Suprapubic skin (tissue), 4 donors: ENCODE results near the gene CABLES2. TPM values are rescaled to one million over a fixed set of nuclear protein-coding genes. Genes with fewer than 3 reads are reported as not detected.

Experiments used
- DNase-seq, 2 donors: peaks; one replicate each; pipeline ENCODE4 v3.0.0-alpha.2; 2019; ENCODE audit warnings: low spot score in 2 of 2
- H3K27ac ChIP-seq: fragments of 200-600 bp; sonication (generic); one replicate; pipeline ENCODE4 v1.5.1; 2019
- H3K27me3 ChIP-seq: fragments of 200-600 bp; sonication (generic); one replicate; pipeline ENCODE4 v1.5.1; 2019
- H3K36me3 ChIP-seq: fragments of 200-600 bp; sonication (generic); one replicate; pipeline ENCODE4 v1.5.1; 2019
- H3K4me1 ChIP-seq: fragments of 200-600 bp; sonication (generic); one replicate; pipeline ENCODE4 v1.5.1; 2019
- H3K4me3 ChIP-seq: fragments of 200-600 bp; sonication (generic); one replicate; pipeline ENCODE4 v1.5.1; 2019; ENCODE audit warnings: mild to moderate bottlenecking
- H3K9me3 ChIP-seq: fragments of 200-600 bp; sonication (generic); one replicate; pipeline ENCODE4 v1.5.1; 2019
- CTCF ChIP-seq, 2 donors: fragments of 200-600 bp in 1 of 2; fragments of 450-650 bp in 1 of 2; sonication (generic) in 1 of 2; IDR thresholded peaks; one replicate each; pipeline ENCODE4 v1.5.1; 2016 to 2019; ENCODE audit warnings: antibody characterized with exemption in 2 of 2, mild to moderate bottlenecking in 1 of 2, moderate library complexity in 1 of 2
- EP300 ChIP-seq: sonication (generic); formaldehyde crosslinking; IDR thresholded peaks from one replicate; pipeline ENCODE4 v1.6.1; 2017; ENCODE audit warnings: antibody characterized with exemption
- POLR2A ChIP-seq, 2 donors: fragments of 450-650 bp; IDR thresholded peaks; one replicate each; pipeline ENCODE4 v1.6.1; 2017; ENCODE audit warnings: antibody characterized with exemption in 2 of 2, mild to moderate bottlenecking in 2 of 2, moderate library complexity in 2 of 2
- POLR2AphosphoS5 ChIP-seq, 3 donors: sonication (generic); formaldehyde crosslinking; IDR thresholded peaks; one replicate each; pipeline ENCODE4 v1.6.1; 2017; ENCODE audit warnings: antibody characterized with exemption in 3 of 3
- WGBS: methylation state at CpG from one replicate; pipeline ENCODE4 v1.1.5; 2018; 5-methylcytosine and 5-hydroxymethylcytosine counted together
- total RNA-seq, 4 donors: library from RNA; depleted of rRNA; stranded (reverse); fragments of >200 nt; gene quantifications; one replicate each; pipeline ENCODE4 v1.1.0, GENCODE V29; 2016

The CABLES2 gene
- total RNA-seq, 4 donors from 2014 or later: 3.8 to 7.2 (median 4.5) TPM

- 0% methylated on average over 13 of the region's 72 CpGs for WGBS
- Histone ChIP-seq H3K36me3 (no peaks in the 10 kb centered on the region), H3K4me1 (peaks cover 94% of the 10 kb centered on the region)
Measured at GRCh38 chr20:62366370-62367135, 40.5 kb downstream of the CABLES2 start.

DNA sequence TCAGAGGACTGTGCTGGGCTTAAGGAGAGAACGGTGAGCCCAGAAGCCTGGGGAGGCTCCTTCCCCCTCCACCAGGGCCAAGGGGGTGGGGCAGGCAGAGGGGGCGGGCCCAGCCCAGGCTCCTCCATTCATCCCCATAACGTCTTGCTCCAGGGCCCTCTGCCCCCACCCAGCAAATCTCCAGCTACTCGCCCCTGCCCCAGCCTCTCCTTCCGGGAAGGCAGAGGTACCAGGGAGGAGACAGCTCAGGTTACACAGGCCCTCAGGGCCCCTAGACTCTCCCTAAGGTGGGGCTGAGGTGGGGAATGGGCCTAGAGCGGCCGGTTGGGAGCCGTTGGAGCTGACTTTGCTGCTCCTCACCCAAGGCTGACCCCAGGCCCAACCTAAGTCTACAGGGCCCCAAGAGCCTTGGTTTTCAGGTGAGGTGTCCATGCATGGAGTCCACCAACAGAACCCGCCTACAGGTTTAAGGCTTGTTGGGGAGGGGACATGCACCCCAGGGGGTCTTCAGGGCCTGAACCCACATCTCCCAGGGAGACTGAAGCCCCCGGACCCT, 41.2 kb downstream of the CABLES2 start:
- DNase-seq: no peak
- H3K36me3 ChIP-seq: no peaks in the 10 kb centered on the region
- peak overlapping the region; percentile 83 for H3K4me3 ChIP-seq
- TF ChIP-seq POLR2A (IDR thresholded peaks at IDR 0.05): no peak
- TF ChIP-seq EP300: no peak
- no peak for TF ChIP-seq CTCF (IDR thresholded peaks at IDR 0.05)
- TF ChIP-seq POLR2AphosphoS5 (IDR thresholded peaks at IDR 0.05): no peak
- no peaks in the 10 kb centered on the region for H3K9me3 ChIP-seq
- H3K27me3 ChIP-seq: peaks cover 8% of the 10 kb centered on the region
- peaks cover 97% of the 10 kb centered on the region for H3K4me1 ChIP-seq
- 22% methylated on average over 6 of the region's 10 CpGs for WGBS
- H3K27ac ChIP-seq: peak overlapping the region; percentile 94

More at GRCh38 chr20:62366370-62367135, 40.5 kb downstream of the CABLES2 start:
- peaks cover 13% of the 10 kb centered on the region for H3K27me3 ChIP-seq
- peak overlapping the region; percentile 94 for H3K27ac ChIP-seq
- peak overlapping the region; percentile 83 for H3K4me3 ChIP-seq
- no peaks in the 10 kb centered on the region for H3K9me3 ChIP-seq
- no peak for TF ChIP-seq POLR2AphosphoS5 (IDR thresholded peaks at IDR 0.05)
- TF ChIP-seq POLR2A (IDR thresholded peaks at IDR 0.05): no peak
- TF ChIP-seq EP300: no peak
- no peak for TF ChIP-seq CTCF (IDR thresholded peaks at IDR 0.05)
- DNase-seq: no peak

GRCh38 chr20:62364911-62365736, 42.0 kb downstream of the CABLES2 start:
- TF ChIP-seq POLR2A (IDR thresholded peaks at IDR 0.05): no peak
- TF ChIP-seq CTCF (IDR thresholded peaks at IDR 0.05): no peak
- no peak for TF ChIP-seq EP300
- no peak for TF ChIP-seq POLR2AphosphoS5 (IDR thresholded peaks at IDR 0.05)
- WGBS: 14% methylated on average over 12 of the region's 27 CpGs
- H3K36me3 ChIP-seq: no peaks in the 10 kb centered on the region
- H3K27ac ChIP-seq: peak overlapping the region; percentile 94
- peak overlapping the region; percentile 83 for H3K4me3 ChIP-seq
- no peaks in the 10 kb centered on the region for H3K9me3 ChIP-seq
- H3K4me1 ChIP-seq: peaks cover 94% of the 10 kb centered on the region
- DNase-seq: no peak
- H3K27me3 ChIP-seq: peaks cover 8% of the 10 kb centered on the region

DNA sequence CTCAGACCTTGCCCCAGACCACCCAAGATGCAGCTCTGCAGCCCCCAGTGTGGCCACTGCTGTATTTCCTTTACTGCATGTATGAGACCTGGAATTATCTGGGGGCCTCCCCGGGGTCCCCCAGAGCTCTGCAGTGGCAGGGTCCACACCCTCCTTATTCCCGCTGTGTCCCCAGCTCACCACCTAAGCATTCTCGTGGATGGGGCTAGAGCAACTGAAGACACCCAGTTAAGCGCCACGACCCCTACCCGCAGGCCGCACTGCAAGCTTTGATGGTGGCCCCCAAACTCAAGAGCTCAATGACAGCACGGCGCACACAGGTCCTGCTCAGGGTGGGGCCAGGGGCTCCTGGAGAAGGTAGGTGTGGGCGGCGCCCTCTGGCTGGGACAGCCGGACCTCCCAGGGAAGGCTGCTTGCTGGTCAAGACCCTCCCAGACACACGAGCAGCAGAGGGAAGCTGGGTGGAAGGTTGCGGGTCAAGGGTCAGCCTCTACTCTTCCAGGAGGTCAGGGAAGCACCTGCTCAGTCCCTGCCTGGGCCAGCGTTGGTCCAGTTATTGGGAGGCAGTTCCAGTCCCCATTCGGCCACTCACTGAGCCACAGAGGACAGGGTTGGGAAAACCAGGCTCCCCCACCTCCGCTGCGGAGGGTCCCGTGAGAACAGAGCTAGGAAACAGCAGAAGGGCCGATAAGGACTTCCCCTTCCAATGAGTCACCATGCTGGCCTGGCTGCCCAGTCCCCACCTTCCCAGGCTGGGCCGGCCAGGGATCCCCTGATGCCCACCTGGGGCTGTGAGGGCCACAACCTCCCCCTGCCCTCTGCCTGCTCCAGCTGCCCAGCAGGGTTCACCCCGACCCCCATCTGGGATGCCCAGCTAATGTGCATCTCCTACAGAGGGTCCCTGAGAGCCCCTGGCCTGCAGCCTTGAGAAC, 42.9 kb downstream of the CABLES2 start:
- DNase-seq: peak in 1 of 2 donors; percentile 63
- peak overlapping the region; percentile 83 for H3K4me3 ChIP-seq
- peak overlapping the region; percentile 94 for H3K27ac ChIP-seq

More for the DNA sequence above, 42.9 kb downstream of the CABLES2 start:
- H3K4me1 ChIP-seq: peaks cover 94% of the 10 kb centered on the region
- H3K27me3 ChIP-seq: peaks cover 8% of the 10 kb centered on the region
- WGBS: 61% methylated on average over 2 of the region's 22 CpGs
- no peaks in the 10 kb centered on the region for H3K9me3 ChIP-seq
- TF ChIP-seq CTCF (IDR thresholded peaks at IDR 0.05) (no peak), POLR2AphosphoS5 (IDR thresholded peaks at IDR 0.05) (no peak), EP300 (no peak), POLR2A (IDR thresholded peaks at IDR 0.05) (no peak)
- no peaks in the 10 kb centered on the region for H3K36me3 ChIP-seq
